B cell (primary cell): Measurements from ENCODE around the gene PPAN.

Experiments
- EZH2 ChIP-seq: IDR thresholded peaks from 2 replicates; pipeline ENCODE4 v1.6.1; 2012; ENCODE audit warnings: borderline replicate concordance, low read depth, mild to moderate bottlenecking, moderate library complexity, low read length; ENCODE audit not compliant: insufficient read depth, poor library complexity, severe bottlenecking
- TF ChIP-seq, protein P1 (sequence below): fragments of 200-600 bp; IDR thresholded peaks from one replicate; pipeline ENCODE4 v1.8.0; 2022; ENCODE audit warnings: antibody characterized with exemption, mild to moderate bottlenecking

DNA sequence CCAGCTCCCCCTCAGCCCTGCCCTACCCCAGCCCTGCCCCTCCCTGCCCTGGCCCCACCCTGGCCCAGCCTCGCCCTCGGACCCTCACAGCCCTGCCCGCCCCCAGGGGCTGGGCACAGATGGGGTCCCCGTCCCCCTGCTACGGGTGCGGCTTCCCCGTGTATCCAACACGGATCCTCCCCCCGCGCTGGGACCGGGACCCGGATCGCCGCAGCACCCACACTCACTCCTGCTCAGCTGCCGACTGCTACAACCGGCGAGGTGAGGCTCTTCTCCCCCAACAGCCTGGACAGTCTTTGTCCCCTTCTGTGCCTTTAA, 14.8 kb upstream of the PPAN start:
- TF ChIP-seq, protein P1, sequence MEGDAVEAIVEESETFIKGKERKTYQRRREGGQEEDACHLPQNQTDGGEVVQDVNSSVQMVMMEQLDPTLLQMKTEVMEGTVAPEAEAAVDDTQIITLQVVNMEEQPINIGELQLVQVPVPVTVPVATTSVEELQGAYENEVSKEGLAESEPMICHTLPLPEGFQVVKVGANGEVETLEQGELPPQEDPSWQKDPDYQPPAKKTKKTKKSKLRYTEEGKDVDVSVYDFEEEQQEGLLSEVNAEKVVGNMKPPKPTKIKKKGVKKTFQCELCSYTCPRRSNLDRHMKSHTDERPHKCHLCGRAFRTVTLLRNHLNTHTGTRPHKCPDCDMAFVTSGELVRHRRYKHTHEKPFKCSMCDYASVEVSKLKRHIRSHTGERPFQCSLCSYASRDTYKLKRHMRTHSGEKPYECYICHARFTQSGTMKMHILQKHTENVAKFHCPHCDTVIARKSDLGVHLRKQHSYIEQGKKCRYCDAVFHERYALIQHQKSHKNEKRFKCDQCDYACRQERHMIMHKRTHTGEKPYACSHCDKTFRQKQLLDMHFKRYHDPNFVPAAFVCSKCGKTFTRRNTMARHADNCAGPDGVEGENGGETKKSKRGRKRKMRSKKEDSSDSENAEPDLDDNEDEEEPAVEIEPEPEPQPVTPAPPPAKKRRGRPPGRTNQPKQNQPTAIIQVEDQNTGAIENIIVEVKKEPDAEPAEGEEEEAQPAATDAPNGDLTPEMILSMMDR, result no peak
- no peak for TF ChIP-seq EZH2
